GM18502 (cell line): Measurements from ENCODE around the gene MAPKAPK3.

Experiments
- ATAC-seq: cut with Tn5 transposase; IDR thresholded peaks from one replicate; pipeline ENCODE4 v1.9.1; 2021; ENCODE audit warnings: mild to moderate bottlenecking; ENCODE audit not compliant: unreplicated experiment, poor library complexity

Gene MAPKAPK3

DNA sequence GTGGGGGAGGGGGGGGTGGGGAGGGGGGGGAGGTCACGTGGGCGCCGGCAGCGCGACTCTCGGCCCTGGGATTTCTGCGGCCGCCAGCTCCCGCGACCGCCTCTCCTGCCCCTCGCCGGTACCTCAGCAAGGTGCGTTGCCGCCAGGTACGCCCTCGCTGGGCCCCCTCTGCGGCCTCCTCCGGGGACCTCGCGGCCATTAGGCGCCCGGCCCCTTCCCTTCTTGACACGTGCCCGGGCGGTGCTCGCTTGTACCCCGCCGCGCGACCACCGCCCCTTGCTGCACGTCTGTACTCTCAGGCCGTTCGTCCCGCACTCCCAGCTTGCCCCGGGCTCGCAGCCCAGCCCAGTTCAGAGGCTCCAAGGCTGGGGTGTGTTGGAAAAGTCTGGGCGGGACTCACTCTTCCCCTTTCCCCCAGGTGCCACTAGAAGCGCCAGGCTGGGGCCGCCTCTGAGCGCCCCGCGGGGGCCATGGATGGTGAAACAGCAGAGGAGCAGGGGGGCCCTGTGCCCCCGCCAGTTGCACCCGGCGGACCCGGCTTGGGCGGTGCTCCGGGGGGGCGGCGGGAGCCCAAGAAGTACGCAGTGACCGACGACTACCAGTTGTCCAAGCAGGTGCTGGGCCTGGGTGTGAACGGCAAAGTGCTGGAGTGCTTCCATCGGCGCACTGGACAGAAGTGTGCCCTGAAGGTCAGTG lies at the start of gene MAPKAPK3:
TSS of gene MAPKAPK3 (plus strand) at position 56 of the 696 bp plus-strand sequence. CDS start at position 471, 415 bp downstream.
- ATAC-seq, result peak; percentile 25

DNA sequence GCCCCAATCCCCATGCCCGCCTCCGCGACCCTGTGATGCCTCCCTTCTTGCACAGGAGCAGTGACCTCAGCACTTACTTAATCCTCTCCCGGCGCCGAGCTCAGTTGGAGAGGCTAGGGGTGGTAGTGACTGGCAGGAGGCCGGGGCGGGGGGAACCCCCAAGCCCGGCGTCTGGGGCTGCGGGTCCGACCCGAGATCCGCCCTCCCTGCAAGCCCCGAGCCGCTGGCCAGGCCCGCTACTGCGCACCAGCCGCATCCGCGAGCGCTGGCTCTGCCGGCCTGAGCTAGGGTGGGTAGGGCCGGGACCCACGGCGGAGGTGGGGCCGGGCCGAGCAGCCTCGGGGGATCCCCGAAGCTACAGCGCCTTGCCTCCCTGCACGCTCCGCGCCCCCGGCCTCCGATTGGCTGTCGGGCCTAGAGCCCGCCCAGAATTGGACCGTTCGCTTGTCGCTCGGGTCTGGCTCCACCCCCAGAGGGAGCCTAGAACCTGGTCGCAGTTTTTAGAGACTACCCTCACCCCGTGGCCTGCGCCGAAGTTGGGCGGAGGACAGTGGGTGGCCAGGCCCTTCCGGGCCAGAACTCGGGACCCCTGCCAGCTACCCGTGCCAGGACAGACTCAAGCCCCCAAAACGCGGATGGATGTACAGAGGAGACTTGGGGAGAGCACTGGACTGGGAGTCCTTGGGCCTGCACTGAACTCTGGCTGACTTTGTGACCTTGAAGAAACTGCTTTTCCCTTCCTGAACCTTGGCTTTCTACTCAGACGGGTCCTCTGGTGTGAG lies 49.4 kb upstream of the MAPKAPK3 start, which contains the start of gene C3orf18:
TSS of gene C3orf18 (minus strand) at position 362 of the 782 bp plus-strand sequence. CDS start 2,048 bp downstream, outside the sequence.
- ATAC-seq, result peak; percentile 81

DNA sequence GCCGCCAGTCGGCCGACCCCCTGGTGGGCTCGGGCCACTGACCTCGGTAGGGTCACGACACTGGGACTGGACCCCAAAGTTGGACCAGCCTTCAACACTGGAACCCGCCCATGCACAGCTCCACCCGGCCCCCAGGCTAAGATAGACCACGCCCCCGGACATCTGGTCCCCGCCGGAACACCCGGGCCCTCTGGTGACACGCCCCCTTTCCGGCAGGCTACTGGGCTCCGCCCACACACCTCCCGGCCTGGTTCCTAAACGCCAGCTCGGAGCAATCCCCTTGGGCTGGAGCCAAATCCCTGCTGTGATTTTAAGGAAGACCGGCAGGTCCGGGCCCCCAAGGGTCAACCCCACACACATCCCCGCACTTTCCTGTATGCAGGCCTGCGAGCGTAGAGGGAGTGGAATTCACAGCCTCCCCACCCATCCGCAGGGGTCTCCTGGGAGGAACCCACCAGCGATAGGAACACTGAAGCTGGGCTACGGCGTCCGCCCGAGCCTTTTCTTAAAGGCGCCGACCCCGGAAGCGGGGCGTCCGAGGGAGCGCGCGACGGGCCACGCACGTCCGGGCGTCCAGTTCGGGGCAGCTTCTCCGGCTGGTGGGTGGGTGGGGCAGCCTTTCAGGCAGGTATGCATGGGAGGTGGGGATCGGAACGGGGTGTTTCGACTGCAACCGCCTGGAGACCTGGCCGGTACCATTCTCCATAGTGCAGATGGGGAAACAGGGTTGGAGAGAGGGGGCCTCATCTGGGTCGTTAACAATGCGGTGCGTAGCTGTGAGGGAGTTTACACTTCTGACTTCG lies 47.8 kb upstream of the MAPKAPK3 start, which contains the start of gene HEMK1:
TSS of gene HEMK1 (plus strand) at position 576 of the 803 bp plus-strand sequence. CDS start 1,583 bp downstream, outside the sequence.
- peak; percentile 73 for ATAC-seq

DNA sequence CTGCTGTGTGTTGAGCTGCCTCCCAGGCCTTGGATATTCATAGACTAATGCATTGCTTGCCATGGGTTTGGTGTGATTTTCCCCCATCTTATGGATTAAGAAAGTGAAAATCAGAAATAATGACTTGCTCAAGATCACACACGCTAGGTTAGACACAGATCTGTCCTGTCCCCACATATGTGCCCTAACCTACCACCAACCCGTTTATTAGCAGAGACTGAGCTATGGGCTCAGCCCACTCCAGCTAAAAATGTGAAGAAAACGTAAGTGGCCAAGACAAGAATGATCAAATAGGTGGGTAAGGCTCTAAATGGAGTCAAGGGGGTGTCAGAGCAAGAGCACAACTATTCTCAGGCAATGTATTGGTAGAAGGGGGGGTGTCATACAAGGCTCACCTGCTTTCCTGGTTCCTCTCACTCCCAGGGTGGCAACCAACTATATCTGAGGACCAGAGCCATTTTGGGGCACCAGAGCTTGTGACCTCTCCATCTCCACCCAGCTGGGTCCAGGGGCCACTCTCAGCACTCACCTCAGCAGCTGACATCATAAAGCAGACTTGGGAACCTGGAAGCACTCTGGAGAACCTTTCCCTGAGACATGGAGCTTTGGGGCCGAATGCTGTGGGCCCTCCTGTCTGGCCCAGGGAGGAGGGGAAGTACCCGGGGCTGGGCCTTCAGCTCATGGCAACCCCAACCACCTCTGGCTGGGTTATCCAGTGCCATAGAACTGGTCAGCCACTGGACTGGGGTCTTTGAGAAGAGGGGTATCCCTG lies 46.3 kb upstream of the MAPKAPK3 start:
- no peak for ATAC-seq

DNA sequence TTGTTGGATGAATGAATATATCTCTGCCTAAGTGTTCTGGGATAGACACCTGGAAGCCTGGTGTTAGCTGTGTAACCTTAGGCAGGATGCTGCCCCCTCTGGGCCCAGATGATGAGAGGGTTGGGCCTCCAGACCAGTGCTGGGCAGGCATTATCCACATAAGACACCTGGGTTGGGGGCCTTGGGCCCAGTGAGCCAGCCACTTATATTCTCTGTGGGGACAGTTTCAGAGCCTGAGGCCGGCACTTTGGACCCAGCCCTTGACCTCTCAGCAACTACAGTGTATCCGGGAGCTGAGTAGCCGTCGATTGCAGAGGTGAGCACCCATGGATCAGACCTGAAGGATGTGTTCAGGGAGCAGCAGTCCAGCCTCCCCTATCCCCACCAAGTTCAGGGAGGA lies 45.5 kb upstream of the MAPKAPK3 start:
- ATAC-seq, result no peak

DNA sequence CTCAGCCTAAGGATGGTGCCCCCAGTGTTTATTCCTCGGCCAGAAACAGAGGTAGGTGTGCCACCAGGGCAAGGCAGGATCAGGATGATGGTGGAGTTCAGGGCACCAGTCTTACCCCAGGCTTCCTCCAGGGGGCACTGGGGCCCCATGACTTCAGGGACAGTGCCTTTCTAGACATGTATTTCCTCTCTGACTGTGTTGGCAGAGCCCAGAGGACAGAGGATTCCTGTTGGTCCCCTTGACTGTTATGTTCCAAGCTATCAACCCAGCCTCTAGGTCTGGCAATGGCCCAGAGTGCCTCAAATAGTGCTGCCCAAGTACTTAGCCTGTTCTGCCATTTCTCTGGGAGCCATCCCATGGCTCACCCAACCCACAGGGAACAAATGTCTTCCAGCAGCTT lies 44.8 kb upstream of the MAPKAPK3 start:
- ATAC-seq, result no peak

DNA sequence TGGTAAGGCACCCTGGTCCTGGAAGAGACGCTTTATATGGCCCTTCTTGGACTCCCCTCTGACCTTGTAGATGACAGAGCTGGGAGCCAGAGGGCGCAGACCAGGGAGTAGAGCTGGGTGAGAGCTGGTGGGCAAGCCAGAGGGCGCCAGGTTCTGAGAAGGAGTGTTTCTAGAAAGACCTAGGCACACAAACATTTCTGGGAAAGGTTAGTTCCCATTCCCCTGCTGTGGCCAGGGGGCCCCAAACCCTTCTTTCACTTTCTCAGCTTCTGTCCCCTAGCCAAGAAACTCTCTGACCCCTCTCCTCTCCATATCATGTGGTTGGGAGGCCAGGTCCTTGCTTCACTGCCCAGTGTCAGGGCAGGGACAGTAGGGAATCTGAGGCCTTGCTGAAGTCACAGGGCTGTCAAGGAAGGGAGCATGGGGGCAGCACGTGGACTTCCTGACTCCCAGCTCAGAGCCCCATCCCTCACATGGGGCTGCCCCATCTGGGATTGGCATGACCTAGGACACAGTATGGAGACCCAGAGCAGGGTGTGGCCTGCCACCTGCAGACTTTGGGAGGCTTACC lies 44.1 kb upstream of the MAPKAPK3 start:
- ATAC-seq, result no peak

DNA sequence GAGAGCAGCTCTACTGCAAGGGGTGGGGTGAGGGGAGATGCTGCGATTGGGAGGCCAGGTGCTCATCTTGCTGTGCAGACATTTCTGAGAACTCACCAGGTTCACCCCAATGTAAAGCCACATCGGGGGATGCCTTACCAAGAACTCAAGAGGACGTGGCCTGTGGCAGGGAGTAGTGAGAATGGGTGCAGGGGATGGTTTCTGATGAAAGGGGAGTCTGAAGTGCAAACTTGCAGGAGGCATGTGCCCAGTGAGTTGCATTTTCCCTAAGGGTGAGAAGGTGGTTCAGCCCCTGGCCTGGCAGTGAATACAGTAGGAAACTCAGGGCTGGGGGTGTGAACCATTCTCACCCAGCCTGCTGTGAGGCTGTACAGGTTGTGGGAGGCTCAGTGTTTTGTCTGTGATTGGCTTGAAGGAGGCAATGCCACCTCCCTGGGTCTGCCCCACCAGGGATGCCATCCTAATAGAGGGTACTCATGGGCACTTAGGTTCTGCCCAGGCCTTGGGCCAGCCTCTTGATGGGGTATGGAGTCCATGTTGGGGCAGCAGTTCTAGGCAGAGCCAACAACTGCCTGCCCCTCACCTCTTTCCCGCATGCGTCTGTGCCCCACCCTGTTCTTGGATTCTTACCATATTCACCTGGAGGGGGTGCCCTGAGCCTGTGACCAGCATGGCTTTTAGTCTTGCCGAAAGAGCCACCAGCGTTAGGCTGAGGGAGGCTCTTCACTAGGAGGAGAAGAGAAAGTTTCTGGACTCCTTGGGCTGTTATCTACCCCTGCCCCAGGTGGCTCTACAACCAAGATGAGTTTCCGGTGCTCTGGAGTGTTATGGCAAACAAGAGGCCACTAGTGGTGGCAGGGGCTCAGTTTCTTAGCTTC lies 43.1 kb upstream of the MAPKAPK3 start:
- ATAC-seq, result no peak

DNA sequence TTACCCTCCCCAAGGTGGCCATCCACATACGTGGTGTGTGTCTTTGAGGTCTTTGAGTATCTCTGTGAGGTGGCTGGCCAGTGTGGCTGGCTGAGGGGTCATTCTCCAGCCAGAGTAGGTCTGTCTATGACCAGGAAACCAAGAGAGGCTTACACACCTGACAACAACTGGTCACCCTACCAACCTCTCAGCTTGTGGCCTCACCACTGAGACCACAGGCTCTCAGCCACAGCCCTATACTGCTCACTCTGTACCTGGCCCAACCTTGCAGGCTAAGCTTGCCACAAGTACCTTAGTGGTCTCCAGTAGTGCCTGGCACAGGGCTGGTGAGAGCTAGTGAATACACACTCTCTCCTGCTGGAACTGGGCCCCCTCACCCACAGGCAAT lies 42.5 kb upstream of the MAPKAPK3 start:
- ATAC-seq, result no peak

DNA sequence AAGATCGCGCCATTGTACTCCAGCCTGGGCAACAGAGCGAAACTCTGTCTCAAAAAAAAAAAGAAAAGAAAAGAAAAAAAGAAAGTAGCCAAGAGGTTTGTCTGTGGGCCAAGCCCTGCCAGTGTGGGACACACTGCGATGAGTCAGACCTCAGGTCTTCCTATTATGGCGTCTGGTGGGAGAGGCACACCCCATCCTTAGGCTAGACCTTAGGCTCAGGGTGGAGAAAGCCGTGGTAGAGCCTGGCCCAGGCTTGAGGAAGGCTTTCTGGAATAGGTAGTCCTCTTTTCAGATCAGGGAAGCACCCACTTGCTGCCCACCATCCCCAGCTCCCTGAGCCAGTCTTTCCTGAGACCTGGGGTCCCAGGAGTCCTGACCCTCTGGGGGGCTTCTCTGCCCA lies 41.6 kb upstream of the MAPKAPK3 start:
- no peak for ATAC-seq

DNA sequence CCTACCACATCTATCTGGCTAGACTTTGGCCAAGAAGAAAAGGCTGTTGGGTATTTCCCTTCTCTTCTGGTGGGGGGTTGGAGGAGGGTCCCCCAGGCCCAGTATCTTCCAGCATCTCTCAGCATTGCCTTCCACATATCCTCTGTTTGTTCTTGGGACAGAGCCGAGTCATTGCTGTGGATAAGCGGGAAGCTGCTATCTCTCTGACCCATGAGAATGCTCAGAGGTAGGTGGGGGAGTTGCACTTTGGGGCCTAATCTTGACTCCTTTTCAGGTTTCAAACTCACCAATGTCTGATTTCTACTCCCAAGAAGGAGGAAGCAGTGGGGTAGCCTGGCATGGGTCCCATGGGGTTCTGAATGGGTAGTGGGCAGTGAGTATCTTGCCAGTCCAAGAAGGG lies 39.6 kb upstream of the MAPKAPK3 start:
- ATAC-seq, result no peak

DNA sequence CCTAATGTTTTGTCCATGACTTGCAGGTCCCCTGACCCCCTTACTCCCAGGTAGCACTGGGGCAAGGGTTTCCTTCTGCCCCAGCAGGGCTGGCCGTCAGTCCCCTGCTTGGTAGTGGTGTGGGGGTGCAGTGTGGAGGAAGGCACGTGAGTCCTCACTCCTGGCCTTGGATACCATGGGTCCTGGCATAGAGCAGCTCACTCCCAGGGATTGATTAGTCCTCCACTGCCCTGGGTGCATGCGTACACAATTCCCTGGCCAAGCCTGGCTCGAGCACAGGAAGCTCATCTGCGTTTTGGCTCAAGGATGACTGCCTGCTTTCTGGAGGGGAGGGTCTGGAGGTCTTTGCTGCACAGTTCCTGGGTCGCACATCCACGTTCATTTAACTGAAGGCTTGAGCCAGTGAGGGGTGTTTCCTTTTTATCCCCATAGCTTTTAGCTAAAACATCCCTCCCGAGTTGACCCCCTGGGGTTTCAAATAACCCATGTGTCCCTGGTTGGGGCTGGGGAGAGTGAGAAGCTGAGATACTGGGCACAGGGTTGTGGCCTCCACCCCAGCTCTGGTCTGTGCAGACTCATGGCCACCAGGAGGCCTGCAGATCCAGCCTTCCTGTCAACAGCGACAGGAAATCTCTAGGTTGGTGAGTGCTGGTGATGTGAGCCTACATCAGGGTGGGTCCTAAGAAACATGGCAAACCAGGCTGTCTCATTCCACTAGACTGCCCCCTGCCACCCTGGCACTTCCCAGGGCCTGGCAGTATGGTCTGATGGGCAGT lies 36.1 kb upstream of the MAPKAPK3 start:
- no peak for ATAC-seq

DNA sequence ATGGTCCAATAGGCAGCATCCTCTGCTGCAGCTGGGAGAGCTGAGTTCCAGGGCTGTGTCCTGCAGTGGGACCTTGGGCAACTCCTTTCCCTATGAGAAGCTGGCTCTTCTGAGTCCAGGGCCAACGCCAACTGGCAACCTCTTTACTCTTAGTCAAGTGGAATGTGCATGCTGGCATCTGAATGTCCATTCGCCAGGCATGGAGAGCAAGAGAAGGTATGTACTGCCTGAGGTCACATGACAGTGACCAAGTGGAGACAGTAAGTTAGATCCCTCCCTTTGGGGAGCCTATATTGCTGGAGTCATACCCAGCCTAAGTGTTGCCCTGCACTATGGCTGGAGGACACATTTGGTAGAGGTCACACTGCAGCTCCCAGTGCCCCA lies 35.5 kb upstream of the MAPKAPK3 start:
- no peak for ATAC-seq

DNA sequence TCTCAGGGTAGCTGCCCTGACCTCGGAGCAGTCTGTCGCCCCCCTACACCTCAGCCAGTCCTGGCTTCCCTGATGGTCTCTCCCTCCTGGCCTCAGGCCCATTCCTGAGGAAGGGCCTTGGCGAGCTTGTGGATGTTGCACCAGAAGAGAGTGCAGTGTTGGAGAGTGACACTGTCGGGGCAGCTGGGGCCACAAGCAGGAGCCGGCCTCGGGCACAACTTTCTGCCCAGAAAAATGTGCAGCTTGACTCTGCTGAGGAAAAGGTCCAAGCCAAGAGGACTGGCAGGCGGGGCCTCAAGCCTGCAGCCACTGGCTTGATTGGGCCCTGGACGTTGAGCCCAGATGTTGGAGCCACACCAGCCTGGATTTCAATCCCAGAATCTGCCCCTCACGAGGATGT lies 34.9 kb upstream of the MAPKAPK3 start:
- no peak for ATAC-seq

DNA sequence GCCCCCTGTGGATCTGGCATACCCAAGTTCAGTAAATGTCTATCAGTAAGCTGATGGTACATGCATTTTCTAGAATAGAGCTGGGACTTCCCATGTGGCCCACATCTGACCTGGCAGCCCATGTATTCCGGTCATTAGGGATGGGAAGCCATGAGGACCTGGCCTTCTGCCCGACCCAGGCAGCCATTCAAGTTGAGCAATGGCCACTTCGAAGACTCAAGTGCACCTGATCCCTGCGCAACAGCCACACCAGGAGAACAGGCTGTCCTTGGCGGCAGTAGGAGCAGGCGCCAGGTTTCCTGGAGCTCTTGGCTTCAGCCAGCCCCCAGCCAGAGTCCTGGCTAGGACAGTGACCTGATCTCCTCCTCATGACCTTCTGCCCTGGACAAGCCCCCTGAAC lies 33.1 kb upstream of the MAPKAPK3 start:
- ATAC-seq, result no peak

DNA sequence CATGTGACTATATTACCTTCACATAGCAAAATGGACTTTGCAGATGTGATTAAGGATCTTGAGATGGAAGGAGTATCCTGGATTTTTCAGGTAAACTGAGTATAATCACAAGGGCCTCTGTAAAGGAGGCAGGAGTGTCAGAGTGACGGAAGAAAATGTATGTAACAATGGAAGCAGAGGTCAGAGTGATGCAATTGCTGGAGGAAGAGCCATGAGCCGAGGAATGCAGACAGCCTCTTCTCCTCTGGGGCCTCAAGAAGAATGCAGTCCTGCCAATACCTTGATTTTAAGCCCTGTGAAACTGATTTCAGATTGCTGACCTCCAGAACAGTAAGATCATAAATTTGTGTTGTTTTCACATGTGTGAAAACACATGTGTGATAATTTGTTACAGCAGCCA lies 32.6 kb upstream of the MAPKAPK3 start:
- ATAC-seq, result no peak

DNA sequence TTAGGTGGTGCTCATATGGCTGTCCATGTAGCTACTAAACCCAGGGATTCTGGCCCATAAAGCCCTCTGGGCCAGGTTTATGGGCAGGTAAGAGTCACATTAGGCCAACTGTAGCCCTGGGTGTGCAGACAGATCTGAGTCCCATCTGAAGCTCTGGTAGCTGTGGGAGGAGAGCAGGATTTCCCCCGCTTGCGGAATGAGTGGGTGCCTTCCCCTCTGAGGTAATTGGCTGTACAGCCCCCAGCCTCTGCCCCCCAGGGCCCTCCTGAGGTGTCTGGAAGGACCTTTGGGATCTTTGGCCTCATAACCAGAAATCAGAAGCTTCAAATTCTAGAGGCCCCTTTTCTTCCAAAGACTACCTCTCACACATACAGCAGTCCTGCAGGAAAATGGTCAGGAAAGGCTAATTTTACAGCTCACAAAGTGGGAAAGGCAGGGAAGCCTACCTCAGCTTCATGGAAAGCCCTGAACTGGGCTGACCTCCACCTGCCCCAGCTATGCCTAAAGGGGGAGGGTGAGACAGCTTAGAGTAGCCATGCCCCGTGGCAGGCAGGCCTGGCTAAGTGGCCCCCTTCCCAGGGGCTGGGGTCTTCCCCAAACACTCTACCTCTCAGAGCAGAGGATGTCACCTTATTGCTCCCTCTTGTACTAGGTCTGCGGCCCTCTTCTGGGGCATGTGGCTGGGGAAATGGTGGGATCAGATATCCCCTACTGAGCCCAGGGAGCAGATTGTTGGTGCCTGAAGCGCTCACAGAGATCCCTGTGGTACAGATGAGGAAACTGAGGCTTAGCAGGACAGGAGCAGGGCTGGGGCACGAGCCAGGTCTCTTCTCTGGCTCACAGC lies 30.8 kb upstream of the MAPKAPK3 start:
- no peak for ATAC-seq
